DND-41 (cell line): Measurements from ENCODE around the gene CIITA.

Experiments
- ATAC-seq: fragments of 200-7000 bp; cut with Tn5 transposase; 3 replicates; pipeline ENCODE4 v1.9.1; 2021; ENCODE audit warnings: low read depth; ENCODE audit not compliant: insufficient read depth
- DNase-seq: peaks from one replicate; pipeline ENCODE4 v3.0.0-alpha.2; 2020
- H2AFZ ChIP-seq: 2 replicates; pipeline ENCODE4 v1.6.0; 2012; ENCODE audit warnings: low read depth, low read length
- H3K27ac ChIP-seq: 2 replicates; pipeline ENCODE4 v1.5.1; 2012; ENCODE audit warnings: low read length, inconsistent platforms
- H3K27me3 ChIP-seq: fragments of 200-600 bp; sonication (generic); 2 replicates; pipeline ENCODE4 v1.6.0; 2012; ENCODE audit warnings: low read length, mild to moderate bottlenecking, inconsistent platforms; ENCODE audit not compliant: insufficient read depth, poor library complexity
- H3K36me3 ChIP-seq: 2 replicates; pipeline ENCODE4 v1.5.1; 2012; ENCODE audit warnings: low read length, inconsistent platforms; ENCODE audit not compliant: insufficient read depth
- H3K4me1 ChIP-seq: 2 replicates; pipeline ENCODE4 v1.5.1; 2012; ENCODE audit warnings: mild to moderate bottlenecking, low read length; ENCODE audit not compliant: insufficient read depth
- H3K4me2 ChIP-seq: 2 replicates; pipeline ENCODE4 v1.6.0; 2012; ENCODE audit warnings: mild to moderate bottlenecking, moderate library complexity, low read length, inconsistent platforms; ENCODE audit not compliant: insufficient read depth
- H3K4me3 ChIP-seq, 2 experiments: fragments of 200-600 bp in 1 of 2; shearing (Covaris generic) in 1 of 2; 2 replicates each; pipeline ENCODE4 v1.5.1; 2012 to 2016; ENCODE audit warnings: inconsistent platforms in 2 of 2, low read length in 2 of 2, mild to moderate bottlenecking in 2 of 2, low read depth in 1 of 2, moderate library complexity in 1 of 2
- H3K79me2 ChIP-seq: 2 replicates; pipeline ENCODE4 v1.6.0; 2012; ENCODE audit warnings: low read length, inconsistent platforms; ENCODE audit not compliant: insufficient read depth
- H3K9ac ChIP-seq: 2 replicates; pipeline ENCODE4 v1.6.0; 2012; ENCODE audit warnings: low read depth, mild to moderate bottlenecking, inconsistent platforms, low read length, moderate library complexity
- H3K9me3 ChIP-seq: 2 replicates; pipeline ENCODE4 v1.5.1; 2012; ENCODE audit warnings: low read length, moderate library complexity, mild to moderate bottlenecking, inconsistent platforms; ENCODE audit not compliant: insufficient read depth, severe bottlenecking
- H4K20me1 ChIP-seq: 2 replicates; pipeline ENCODE4 v1.6.0; 2012; ENCODE audit warnings: low read length; ENCODE audit not compliant: insufficient read depth
- EZH2 ChIP-seq: IDR thresholded peaks from 3 replicates; pipeline ENCODE4 v1.6.1; 2012; ENCODE audit warnings: borderline replicate concordance, low read depth, mild to moderate bottlenecking, moderate library complexity, low read length, inconsistent platforms; ENCODE audit not compliant: severe bottlenecking
- TF ChIP-seq, protein P1 (sequence below): IDR thresholded peaks from 2 replicates; pipeline ENCODE4 v1.5.1; 2012; ENCODE audit warnings: borderline replicate concordance, low read length, moderate library complexity, mild to moderate bottlenecking; ENCODE audit not compliant: poor library complexity, severe bottlenecking; ENCODE audit errors: extremely low read depth

Gene CIITA

DNA sequence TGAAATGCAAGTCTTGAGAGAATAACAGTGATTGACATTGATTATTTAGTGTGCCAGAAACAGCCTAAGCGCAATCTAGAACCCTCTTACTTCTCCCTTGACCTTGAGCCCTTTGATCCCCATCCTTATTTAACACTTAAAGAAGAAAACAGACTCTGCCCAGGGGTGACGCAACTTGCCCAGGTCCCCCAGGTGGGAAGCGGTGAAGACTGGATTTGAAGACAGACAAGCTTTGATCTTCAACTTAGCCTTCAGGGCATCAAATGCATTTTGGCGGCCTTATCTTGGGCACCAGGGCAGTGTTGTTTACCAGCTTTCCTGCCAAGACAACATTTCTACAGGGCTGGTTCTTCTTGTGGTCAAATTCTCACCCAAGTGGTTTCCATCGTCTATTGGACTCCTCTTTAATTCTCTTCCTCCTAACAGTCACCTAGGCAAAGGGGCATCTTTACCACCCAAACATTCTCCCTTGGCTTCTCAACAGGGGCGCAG lies 8.9 kb upstream of the CIITA start:
- no peaks in the 10 kb centered on the region for H3K36me3 ChIP-seq
- H3K27me3 ChIP-seq: no peaks in the 10 kb centered on the region
- H3K4me1 ChIP-seq: no peaks in the 10 kb centered on the region
- no peak overlapping the region for H3K4me2 ChIP-seq
- no peaks in the 10 kb centered on the region for H3K79me2 ChIP-seq
- no peak overlapping the region for H3K4me3 ChIP-seq
- no peak for DNase-seq
- no peak overlapping the region for H3K9ac ChIP-seq
- no peak overlapping the region for H3K27ac ChIP-seq
- no peak for TF ChIP-seq EZH2
- TF ChIP-seq, protein P1, sequence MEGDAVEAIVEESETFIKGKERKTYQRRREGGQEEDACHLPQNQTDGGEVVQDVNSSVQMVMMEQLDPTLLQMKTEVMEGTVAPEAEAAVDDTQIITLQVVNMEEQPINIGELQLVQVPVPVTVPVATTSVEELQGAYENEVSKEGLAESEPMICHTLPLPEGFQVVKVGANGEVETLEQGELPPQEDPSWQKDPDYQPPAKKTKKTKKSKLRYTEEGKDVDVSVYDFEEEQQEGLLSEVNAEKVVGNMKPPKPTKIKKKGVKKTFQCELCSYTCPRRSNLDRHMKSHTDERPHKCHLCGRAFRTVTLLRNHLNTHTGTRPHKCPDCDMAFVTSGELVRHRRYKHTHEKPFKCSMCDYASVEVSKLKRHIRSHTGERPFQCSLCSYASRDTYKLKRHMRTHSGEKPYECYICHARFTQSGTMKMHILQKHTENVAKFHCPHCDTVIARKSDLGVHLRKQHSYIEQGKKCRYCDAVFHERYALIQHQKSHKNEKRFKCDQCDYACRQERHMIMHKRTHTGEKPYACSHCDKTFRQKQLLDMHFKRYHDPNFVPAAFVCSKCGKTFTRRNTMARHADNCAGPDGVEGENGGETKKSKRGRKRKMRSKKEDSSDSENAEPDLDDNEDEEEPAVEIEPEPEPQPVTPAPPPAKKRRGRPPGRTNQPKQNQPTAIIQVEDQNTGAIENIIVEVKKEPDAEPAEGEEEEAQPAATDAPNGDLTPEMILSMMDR: no peak
- ATAC-seq: no peak
- no peaks in the 10 kb centered on the region for H4K20me1 ChIP-seq
- H3K9me3 ChIP-seq: no peaks in the 10 kb centered on the region
- H2AFZ ChIP-seq: no peak overlapping the region

DNA sequence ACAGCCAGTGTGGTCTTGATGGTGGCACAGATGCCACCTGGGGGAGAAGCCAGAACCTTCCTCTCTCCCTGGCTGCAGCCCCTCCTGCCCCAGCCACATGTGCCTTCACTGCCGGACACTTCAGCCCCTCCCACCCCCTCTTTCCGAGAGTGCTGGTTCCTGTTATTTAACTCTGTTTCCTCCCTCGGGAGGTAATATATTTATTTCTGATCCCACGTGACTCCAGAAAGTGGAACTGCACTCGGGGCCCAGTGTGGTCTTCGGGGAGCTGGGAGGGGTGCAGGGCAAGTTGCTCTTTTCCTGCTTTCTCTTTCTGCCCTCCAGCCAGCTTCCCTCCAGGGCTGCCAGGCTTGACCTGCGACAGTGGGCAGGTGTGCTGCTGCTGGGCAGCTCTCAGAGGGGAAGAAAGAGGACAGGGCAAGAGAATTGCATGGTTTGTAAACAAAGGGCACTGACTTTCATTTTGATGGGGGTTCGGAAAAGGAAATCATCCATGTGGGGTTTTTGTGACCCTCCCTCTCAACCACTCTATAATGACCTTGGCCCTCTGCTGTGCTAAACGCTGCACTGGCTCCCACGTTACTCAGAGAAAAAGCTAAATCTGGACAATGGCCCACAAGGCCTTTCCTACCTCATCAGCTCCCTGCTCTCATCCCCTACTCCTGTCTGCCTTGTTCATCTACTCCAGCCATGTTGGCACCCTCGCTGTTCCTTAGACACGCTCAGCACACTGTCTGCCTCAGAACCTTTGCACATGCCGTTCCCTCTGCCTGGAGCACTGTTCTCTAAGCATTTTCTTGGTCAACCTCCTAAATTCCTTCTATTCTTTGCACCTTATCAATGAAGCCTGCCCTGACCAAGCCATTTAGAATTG lies 8.2 kb upstream of the CIITA start:
- Histone ChIP-seq H3K27me3 (no peaks in the 10 kb centered on the region), H2AFZ (no peak overlapping the region), H3K36me3 (no peaks in the 10 kb centered on the region), H3K27ac (no peak overlapping the region), H3K9me3 (no peaks in the 10 kb centered on the region), H4K20me1 (no peaks in the 10 kb centered on the region), H3K79me2 (no peaks in the 10 kb centered on the region), H3K4me2 (no peak overlapping the region), H3K9ac (no peak overlapping the region), H3K4me1 (no peaks in the 10 kb centered on the region), H3K4me3 (no peak overlapping the region)
- DNase-seq: no peak
- TF ChIP-seq, protein P1: no peak
- no peak for TF ChIP-seq EZH2
- no peak for ATAC-seq

- Histone ChIP-seq H3K4me1 (no peaks in the 10 kb centered on the region), H3K4me3 (no peak overlapping the region), H4K20me1 (no peaks in the 10 kb centered on the region), H3K36me3 (no peaks in the 10 kb centered on the region), H3K4me2 (no peak overlapping the region), H3K9ac (no peak overlapping the region), H3K27me3 (no peaks in the 10 kb centered on the region), H3K9me3 (no peaks in the 10 kb centered on the region), H2AFZ (no peak overlapping the region), H3K27ac (no peak overlapping the region), H3K79me2 (no peaks in the 10 kb centered on the region)
- TF ChIP-seq, protein P1: no peak
- no peak for TF ChIP-seq EZH2
- no peak for DNase-seq
- ATAC-seq: no peak
Measured at GRCh38 chr16:10870137-10870776, 6.7 kb upstream of the CIITA start.
